ENCODE measurements around the gene FABP3. TPM values are rescaled to one million over a fixed set of nuclear protein-coding genes. Genes with fewer than 3 reads are reported as not detected.

FABP3 gene
- total and polyA plus RNA-seq, 4 donors: 77.1 to 110 (median 90.8) TPM

DNA sequence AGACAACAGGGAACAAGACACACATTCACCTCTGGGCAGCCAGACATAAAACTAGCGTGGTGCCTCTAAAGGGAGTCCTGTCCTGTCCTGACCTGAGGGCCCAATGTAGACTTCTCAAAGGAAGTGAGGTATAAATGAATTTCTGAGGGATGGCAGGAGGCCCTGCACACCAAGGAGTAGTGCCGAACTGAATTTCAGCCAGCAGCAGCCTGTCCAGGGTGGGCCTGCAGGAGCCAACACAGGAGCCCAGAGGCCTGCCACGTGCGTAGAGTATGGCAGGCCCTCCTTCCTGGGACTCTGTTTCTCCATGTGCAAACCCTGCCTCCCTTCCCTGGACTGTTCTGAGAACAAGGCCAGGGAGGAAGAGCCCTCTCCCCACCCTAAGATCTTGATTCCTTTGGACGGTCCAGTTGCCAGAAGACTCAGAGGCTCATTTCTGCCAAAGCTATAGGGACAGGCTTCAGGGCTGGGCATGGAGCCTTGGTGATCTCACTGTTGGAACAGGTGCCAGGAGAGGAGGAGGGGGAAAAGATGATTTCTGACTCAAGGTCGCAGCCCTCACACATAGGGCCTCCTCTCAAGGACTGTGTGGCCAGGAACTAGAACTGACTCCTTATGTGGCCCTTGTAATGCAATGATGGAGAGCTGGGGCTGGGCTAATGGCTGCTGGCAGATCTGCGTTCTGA is 1.8 kb upstream of the FABP3 start:
- Histone ChIP-seq H3K27ac (ENCODE audit: low read depth, low read length) (peak overlapping the region; percentile 60), H3K36me3 (ENCODE audit: control insufficient read depth, insufficient read depth, low read length) (no peaks in the 10 kb centered on the region), H3K27me3 (ENCODE audit: control insufficient read depth, insufficient read depth, low read length) (no peaks in the 10 kb centered on the region), H3K9me3 (ENCODE audit: control insufficient read depth, insufficient read depth, low read length) (no peaks in the 10 kb centered on the region), H3K4me1 (ENCODE audit: control insufficient read depth, insufficient read depth, low read length) (peaks cover 54% of the 10 kb centered on the region), H3K4me3 (ENCODE audit: low read depth, low read length) (no peak overlapping the region)
- WGBS (ENCODE audit: insufficient coverage): 77% methylated on average over 6 of the region's 7 CpGs
- peak in 1 of 6 donors; percentile 57 for DNase-seq (ENCODE audit: low read depth in 4 of 6, low spot score in 6 of 6)

DNA sequence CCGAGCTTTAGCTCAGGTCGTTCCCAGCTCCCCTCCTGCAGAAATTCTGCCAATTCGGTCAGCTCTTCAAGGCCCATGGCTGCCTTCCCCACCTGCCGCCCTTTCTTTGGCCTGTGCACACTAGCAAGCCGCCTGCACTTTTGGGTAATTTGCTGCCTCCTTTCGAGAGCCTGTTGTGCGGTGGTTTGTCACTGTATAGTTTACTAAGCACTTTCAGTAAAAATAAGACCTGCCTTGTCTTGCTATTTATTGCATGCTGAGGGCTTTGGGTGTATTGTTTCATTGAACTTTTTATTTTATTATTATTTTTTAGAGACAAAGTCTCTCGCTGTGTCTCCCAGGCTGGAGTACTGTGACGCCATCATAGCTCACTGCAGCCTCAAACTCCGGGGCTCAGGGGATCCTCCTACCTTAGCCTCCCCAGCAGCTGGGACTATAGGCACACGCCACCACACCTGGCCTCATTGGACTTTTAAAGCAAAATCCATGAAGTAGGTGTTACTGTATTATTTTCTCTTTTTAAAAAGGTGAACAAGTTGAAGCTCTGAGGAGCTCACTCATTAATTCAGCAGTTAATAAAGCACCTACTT is 1.1 kb upstream of the FABP3 start:
- Histone ChIP-seq H3K4me1 (ENCODE audit: control insufficient read depth, insufficient read depth, low read length) (peaks cover 53% of the 10 kb centered on the region), H3K9me3 (ENCODE audit: control insufficient read depth, insufficient read depth, low read length) (no peaks in the 10 kb centered on the region), H3K4me3 (ENCODE audit: low read depth, low read length) (no peak overlapping the region), H3K27me3 (ENCODE audit: control insufficient read depth, insufficient read depth, low read length) (no peaks in the 10 kb centered on the region), H3K27ac (ENCODE audit: low read depth, low read length) (peak overlapping the region; percentile 60), H3K36me3 (ENCODE audit: control insufficient read depth, insufficient read depth, low read length) (no peaks in the 10 kb centered on the region)
- WGBS (ENCODE audit: insufficient coverage): 0% methylated on average over 7 of the region's 11 CpGs
- DNase-seq (ENCODE audit: low read depth in 4 of 6, low spot score in 6 of 6): no peak

GRCh38 chr1:31372751-31373055 is 173 bp downstream of the FABP3 start:
- peak overlapping the region; percentile 93 for H3K27ac ChIP-seq (ENCODE audit: low read depth, low read length)
- WGBS (ENCODE audit: insufficient coverage): 38% methylated on average over 10 of the region's 10 CpGs
- DNase-seq (ENCODE audit: low read depth in 4 of 6, low spot score in 6 of 6): no peak
- H3K27me3 ChIP-seq (ENCODE audit: control insufficient read depth, insufficient read depth, low read length): no peaks in the 10 kb centered on the region
- no peaks in the 10 kb centered on the region for H3K9me3 ChIP-seq (ENCODE audit: control insufficient read depth, insufficient read depth, low read length)
- H3K4me3 ChIP-seq (ENCODE audit: low read depth, low read length): peak overlapping the region; percentile 49
- H3K4me1 ChIP-seq (ENCODE audit: control insufficient read depth, insufficient read depth, low read length): peaks cover 57% of the 10 kb centered on the region
- H3K36me3 ChIP-seq (ENCODE audit: control insufficient read depth, insufficient read depth, low read length): no peaks in the 10 kb centered on the region

DNA sequence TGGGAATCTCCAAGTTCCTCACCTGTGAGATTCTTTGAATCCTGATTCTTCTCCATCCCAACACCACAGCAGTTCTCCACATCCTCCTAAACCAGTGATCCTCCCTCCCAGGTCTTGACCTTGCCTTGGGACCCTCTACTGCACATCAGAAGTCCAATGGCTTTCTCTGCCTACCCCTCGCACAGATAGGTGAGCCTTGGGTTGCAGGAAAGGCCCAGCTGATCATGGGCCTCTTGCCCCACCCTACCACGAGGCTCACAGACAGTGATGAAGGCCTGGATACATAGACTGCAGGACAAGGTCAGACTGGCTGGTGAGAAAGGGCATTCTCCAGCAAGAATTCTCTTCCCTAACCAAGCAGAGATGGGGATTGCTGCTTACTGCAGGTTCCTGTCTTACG is 825 bp downstream of the FABP3 start:
- 81% methylated on average over 3 of the region's 3 CpGs for WGBS (ENCODE audit: insufficient coverage)
- Histone ChIP-seq H3K27me3 (ENCODE audit: control insufficient read depth, insufficient read depth, low read length) (no peaks in the 10 kb centered on the region), H3K4me1 (ENCODE audit: control insufficient read depth, insufficient read depth, low read length) (peaks cover 56% of the 10 kb centered on the region), H3K27ac (ENCODE audit: low read depth, low read length) (no peak overlapping the region), H3K9me3 (ENCODE audit: control insufficient read depth, insufficient read depth, low read length) (no peaks in the 10 kb centered on the region), H3K4me3 (ENCODE audit: low read depth, low read length) (peak overlapping the region; percentile 49), H3K36me3 (ENCODE audit: control insufficient read depth, insufficient read depth, low read length) (no peaks in the 10 kb centered on the region)
- peak in 1 of 6 donors; percentile 16 for DNase-seq (ENCODE audit: low read depth in 4 of 6, low spot score in 6 of 6)

GRCh38 chr1:31371121-31371959 is 1.5 kb downstream of the FABP3 start:
- Histone ChIP-seq H3K4me3 (ENCODE audit: low read depth, low read length) (no peak overlapping the region), H3K4me1 (ENCODE audit: control insufficient read depth, insufficient read depth, low read length) (peaks cover 49% of the 10 kb centered on the region), H3K27ac (ENCODE audit: low read depth, low read length) (no peak overlapping the region), H3K36me3 (ENCODE audit: control insufficient read depth, insufficient read depth, low read length) (peaks cover 4% of the 10 kb centered on the region), H3K27me3 (ENCODE audit: control insufficient read depth, insufficient read depth, low read length) (no peaks in the 10 kb centered on the region), H3K9me3 (ENCODE audit: control insufficient read depth, insufficient read depth, low read length) (no peaks in the 10 kb centered on the region)
- WGBS (ENCODE audit: insufficient coverage): 83% methylated on average over 6 of the region's 10 CpGs
- DNase-seq (ENCODE audit: low read depth in 4 of 6, low spot score in 6 of 6): peak in 1 of 6 donors; percentile 45

- H3K4me3 ChIP-seq (ENCODE audit: low read depth, low read length): no peak overlapping the region
- H3K27ac ChIP-seq (ENCODE audit: low read depth, low read length): no peak overlapping the region
- DNase-seq (ENCODE audit: low read depth in 4 of 6, low spot score in 6 of 6): no peak
- H3K36me3 ChIP-seq (ENCODE audit: control insufficient read depth, insufficient read depth, low read length): peaks cover 6% of the 10 kb centered on the region
- 95% methylated on average over 3 of the region's 4 CpGs for WGBS (ENCODE audit: insufficient coverage)
- H3K4me1 ChIP-seq (ENCODE audit: control insufficient read depth, insufficient read depth, low read length): peaks cover 43% of the 10 kb centered on the region
- no peaks in the 10 kb centered on the region for H3K27me3 ChIP-seq (ENCODE audit: control insufficient read depth, insufficient read depth, low read length)
- no peaks in the 10 kb centered on the region for H3K9me3 ChIP-seq (ENCODE audit: control insufficient read depth, insufficient read depth, low read length)
These were observed 2.3 kb downstream of the FABP3 start for GRCh38 chr1:31370565-31370964.

GRCh38 chr1:31370021-31370420 is 2.9 kb downstream of the FABP3 start:
- no peak for DNase-seq (ENCODE audit: low read depth in 4 of 6, low spot score in 6 of 6)
- whole genome bisulfite sequencing (ENCODE audit: insufficient coverage): 83% methylated on average over 1 of the region's 2 CpGs

DNA sequence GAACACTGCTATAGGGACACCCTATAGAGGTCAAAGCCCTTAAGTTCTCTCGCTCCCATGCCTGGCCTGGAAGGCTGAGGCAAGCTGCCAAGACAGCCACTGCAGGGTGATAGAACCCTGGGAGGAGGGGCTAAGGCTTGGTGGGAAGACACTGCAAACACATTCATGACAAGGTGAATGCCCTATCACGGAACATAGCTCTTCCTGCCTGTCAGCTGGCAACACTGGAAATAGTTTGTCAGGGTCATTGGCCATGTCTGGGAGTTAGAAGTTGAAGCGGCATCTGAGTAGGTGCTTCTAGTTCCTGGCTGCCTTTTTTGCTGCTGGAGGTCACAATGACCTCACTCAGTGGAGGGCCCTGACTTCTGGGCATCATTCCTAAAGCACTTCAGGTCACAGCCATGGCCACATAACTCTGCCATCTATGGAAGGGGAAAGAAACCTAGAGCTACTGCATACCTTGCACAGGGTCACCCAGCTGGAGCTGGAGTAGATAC is 4.2 kb downstream of the FABP3 start:
- H3K4me1 ChIP-seq (ENCODE audit: control insufficient read depth, insufficient read depth, low read length): peaks cover 31% of the 10 kb centered on the region

More at GRCh38 chr1:31370021-31370420, 2.9 kb downstream of the FABP3 start:
- Histone ChIP-seq H3K27me3 (ENCODE audit: control insufficient read depth, insufficient read depth, low read length) (no peaks in the 10 kb centered on the region), H3K4me1 (ENCODE audit: control insufficient read depth, insufficient read depth, low read length) (peaks cover 43% of the 10 kb centered on the region), H3K36me3 (ENCODE audit: control insufficient read depth, insufficient read depth, low read length) (peaks cover 9% of the 10 kb centered on the region), H3K4me3 (ENCODE audit: low read depth, low read length) (no peak overlapping the region), H3K9me3 (ENCODE audit: control insufficient read depth, insufficient read depth, low read length) (no peaks in the 10 kb centered on the region), H3K27ac (ENCODE audit: low read depth, low read length) (no peak overlapping the region)

GRCh38 chr1:31366796-31367195 is 6.1 kb downstream of the FABP3 start:
- 82% methylated on average over 2 of the region's 2 CpGs for WGBS (ENCODE audit: insufficient coverage)
- DNase-seq (ENCODE audit: low read depth in 4 of 6, low spot score in 6 of 6): no peak
- Histone ChIP-seq H3K36me3 (ENCODE audit: control insufficient read depth, insufficient read depth, low read length) (peaks cover 16% of the 10 kb centered on the region), H3K9me3 (ENCODE audit: control insufficient read depth, insufficient read depth, low read length) (no peaks in the 10 kb centered on the region), H3K27ac (ENCODE audit: low read depth, low read length) (no peak overlapping the region), H3K4me1 (ENCODE audit: control insufficient read depth, insufficient read depth, low read length) (peaks cover 14% of the 10 kb centered on the region), H3K27me3 (ENCODE audit: control insufficient read depth, insufficient read depth, low read length) (no peaks in the 10 kb centered on the region), H3K4me3 (ENCODE audit: low read depth, low read length) (no peak overlapping the region)

More for the DNA sequence above, 4.2 kb downstream of the FABP3 start:
- Histone ChIP-seq H3K9me3 (ENCODE audit: control insufficient read depth, insufficient read depth, low read length) (no peaks in the 10 kb centered on the region), H3K36me3 (ENCODE audit: control insufficient read depth, insufficient read depth, low read length) (peaks cover 16% of the 10 kb centered on the region), H3K27me3 (ENCODE audit: control insufficient read depth, insufficient read depth, low read length) (no peaks in the 10 kb centered on the region), H3K4me3 (ENCODE audit: low read depth, low read length) (no peak overlapping the region), H3K27ac (ENCODE audit: low read depth, low read length) (no peak overlapping the region)
- DNase-seq (ENCODE audit: low read depth in 4 of 6, low spot score in 6 of 6): no peak
- WGBS (ENCODE audit: insufficient coverage): 79% methylated on average over 3 of the region's 3 CpGs

Data from spinal cord (tissue), 10 donors.